Fibroblast of skin of abdomen (primary cell): ENCODE measurements around the gene ARSD.
"Not testable (repeated sequence)": the region's sequence is repeated elsewhere in the genome, so short reads cannot be mapped to it uniquely, and the experiment has no call there.

Source experiments
- DNase-seq: peaks from one replicate; pipeline ENCODE4 v3.0.0-alpha.2; 2013

The ARSD gene

GRCh38 chrX:2933125-2933900 is 4.2 kb upstream of the ARSD start:
- DNase-seq = no peak

GRCh38 chrX:2931612-2932011 is 2.5 kb upstream of the ARSD start:
- no peak for DNase-seq

GRCh38 chrX:2931155-2931554 is 2.0 kb upstream of the ARSD start:
- no peak for DNase-seq

GRCh38 chrX:2928191-2928582 is 952 bp downstream of the ARSD start:
- DNase-seq = peak; percentile 75

- DNase-seq = no peak
These were observed 2.4 kb downstream of the ARSD start for GRCh38 chrX:2926664-2927275.

- DNase-seq = not testable (repeated sequence)
These were observed 2.9 kb downstream of the ARSD start for GRCh38 chrX:2926255-2926654.

GRCh38 chrX:2924151-2924550 is 5.0 kb downstream of the ARSD start:
- no peak for DNase-seq

- no peak for DNase-seq
These were observed 7.4 kb downstream of the ARSD start for GRCh38 chrX:2921750-2922149.

GRCh38 chrX:2921193-2921592 is 7.9 kb downstream of the ARSD start:
- DNase-seq = no peak

- no peak for DNase-seq
These were observed 11.4 kb downstream of the ARSD start for GRCh38 chrX:2917767-2918166.

GRCh38 chrX:2913118-2913517 is 16.0 kb downstream of the ARSD start:
- no peak for DNase-seq

- no peak for DNase-seq
These were observed 19.0 kb downstream of the ARSD start for GRCh38 chrX:2910109-2910508.

- DNase-seq = no peak
These were observed 20.9 kb downstream of the ARSD start for GRCh38 chrX:2908125-2908685.

- DNase-seq = no peak
These were observed 21.8 kb downstream of the ARSD start for GRCh38 chrX:2907295-2907694.

- no peak for DNase-seq
These were observed 25.8 kb downstream of the ARSD start for GRCh38 chrX:2903366-2903765.

GRCh38 chrX:2902841-2903240 is 26.3 kb downstream of the ARSD start:
- no peak for DNase-seq

GRCh38 chrX:2901367-2902036 is 27.6 kb downstream of the ARSD start:
- DNase-seq = no peak

GRCh38 chrX:2898846-2899512 is 30.2 kb downstream of the ARSD start:
- no peak for DNase-seq

- DNase-seq = not testable (repeated sequence)
These were observed 31.2 kb downstream of the ARSD start for GRCh38 chrX:2897690-2898623.

GRCh38 chrX:2897311-2897689 is 31.8 kb downstream of the ARSD start:
- no peak for DNase-seq

- DNase-seq = peak; percentile 39
These were observed 34.2 kb downstream of the ARSD start for GRCh38 chrX:2894885-2895292.

GRCh38 chrX:2892816-2893215 is 36.3 kb downstream of the ARSD start:
- DNase-seq = no peak
